ENCODE results near the gene PLXNB1. TPM values are rescaled to one million over a fixed set of nuclear protein-coding genes. Genes with fewer than 3 reads are reported as not detected.
"Not testable (repeated sequence)": the region's sequence is repeated elsewhere in the genome, so short reads cannot be mapped to it uniquely, and the experiment has no call there.

Gene PLXNB1
- under 1 TPM in 2 of 6 donors, not detected in 4; 0.03 to 0.37 TPM for polyA plus RNA-seq (ENCODE audit: low read depth in 6 of 6)

- peaks cover 7 to 24% (median 21%) of the 10 kb centered on the region in 3 donors for H3K27me3 Mint-ChIP-seq
- peak within 1 kb of the TSS; percentile 79 to 92 (median 86) for H3K4me3 Mint-ChIP-seq
- no peaks in the 10 kb centered on the region for H3K36me3 Mint-ChIP-seq
- H3K27ac Mint-ChIP-seq: peak within 1 kb of the TSS in 4 of 6 donors; percentile 27 to 82 (median 67)
- DNase-seq (no peak), ATAC-seq (ENCODE audit: low read depth in 2 of 2) (peak in 1 of 2 donors; percentile 17)
- H3K4me1 Mint-ChIP-seq: peaks cover 10 to 22% (median 12%) of the 10 kb centered on the region in 3 donors
- no peaks in the 10 kb centered on the region for H3K9me3 Mint-ChIP-seq
Observed at GRCh38 chr3:48429960-48430707, at the start of gene PLXNB1. PLXNB1 (minus strand) TSS chr3:48430086; CDS start chr3:48424611, 5,475 bp downstream.

- peaks cover 32 to 65% (median 65%) of the 10 kb centered on the region in 3 donors for H3K4me1 Mint-ChIP-seq
- no peaks in the 10 kb centered on the region for H3K36me3 Mint-ChIP-seq
- peak; percentile 93 to 94 for ATAC-seq (ENCODE audit: low read depth in 2 of 2)
- H3K9me3 Mint-ChIP-seq: no peaks in the 10 kb centered on the region
- H3K4me3 Mint-ChIP-seq: peak overlapping the region; percentile 74 to 94 (median 88)
- peak; percentile 74 for DNase-seq
- H3K27me3 Mint-ChIP-seq: no peaks in the 10 kb centered on the region
- peak overlapping the region; percentile 93 to 99 (median 97) for H3K27ac Mint-ChIP-seq
Observed at GRCh38 chr3:48478626-48479555, 49.0 kb upstream of the PLXNB1 start.

GRCh38 chr3:48477959-48478520, 48.2 kb upstream of the PLXNB1 start:
- DNase-seq (no peak), ATAC-seq (ENCODE audit: low read depth in 2 of 2) (no peak)
- H3K27me3 Mint-ChIP-seq: no peaks in the 10 kb centered on the region
- H3K4me3 Mint-ChIP-seq: peak overlapping the region; percentile 74 to 94 (median 88)
- peak overlapping the region; percentile 93 to 99 (median 97) for H3K27ac Mint-ChIP-seq
- no peaks in the 10 kb centered on the region for H3K9me3 Mint-ChIP-seq
- H3K36me3 Mint-ChIP-seq: no peaks in the 10 kb centered on the region
- peaks cover 38 to 73% (median 72%) of the 10 kb centered on the region in 3 donors for H3K4me1 Mint-ChIP-seq

- Mint-ChIP-seq H3K4me1 (peaks cover 42 to 72% (median 70%) of the 10 kb centered on the region in 3 donors), H3K36me3 (no peaks in the 10 kb centered on the region), H3K4me3 (peak overlapping the region; percentile 74 to 94 (median 86)), H3K9me3 (no peaks in the 10 kb centered on the region), H3K27me3 (no peaks in the 10 kb centered on the region), H3K27ac (peak overlapping the region; percentile 78 to 99 (median 92))
- DNase-seq (no peak), ATAC-seq (ENCODE audit: low read depth in 2 of 2) (no peak)
Observed at GRCh38 chr3:48476426-48477053, 46.7 kb upstream of the PLXNB1 start.

GRCh38 chr3:48475188-48475587, 45.3 kb upstream of the PLXNB1 start:
- peaks cover 41 to 74% (median 70%) of the 10 kb centered on the region in 3 donors for H3K4me1 Mint-ChIP-seq

GRCh38 chr3:48474619-48475018, 44.7 kb upstream of the PLXNB1 start:
- no peaks in the 10 kb centered on the region for H3K9me3 Mint-ChIP-seq
- DNase-seq: no peak
- peaks cover 45 to 74% (median 70%) of the 10 kb centered on the region in 3 donors for H3K4me1 Mint-ChIP-seq
- no peaks in the 10 kb centered on the region for H3K27me3 Mint-ChIP-seq
- peak overlapping the region in 5 of 8 donors; percentile 2 to 59 (median 6) for H3K4me3 Mint-ChIP-seq
- no peaks in the 10 kb centered on the region for H3K36me3 Mint-ChIP-seq
- H3K27ac Mint-ChIP-seq: peak overlapping the region; percentile 77 to 99 (median 94)
- ATAC-seq (ENCODE audit: low read depth in 2 of 2): no peak

More at GRCh38 chr3:48475188-48475587, 45.3 kb upstream of the PLXNB1 start:
- peak overlapping the region; percentile 63 to 99 (median 94) for H3K27ac Mint-ChIP-seq
- H3K27me3 Mint-ChIP-seq: no peaks in the 10 kb centered on the region
- DNase-seq (no peak), ATAC-seq (ENCODE audit: low read depth in 2 of 2) (no peak)
- no peaks in the 10 kb centered on the region for H3K36me3 Mint-ChIP-seq
- peak overlapping the region in 5 of 8 donors; percentile 2 to 81 (median 67) for H3K4me3 Mint-ChIP-seq
- H3K9me3 Mint-ChIP-seq: no peaks in the 10 kb centered on the region

GRCh38 chr3:48474031-48474430, 44.1 kb upstream of the PLXNB1 start:
- peak overlapping the region in 5 of 6 donors; percentile 88 to 99 (median 97) for H3K27ac Mint-ChIP-seq
- H3K4me1 Mint-ChIP-seq: peaks cover 48 to 74% (median 70%) of the 10 kb centered on the region in 3 donors
- not testable (repeated sequence) for H3K9me3 Mint-ChIP-seq; H3K27me3 Mint-ChIP-seq; ATAC-seq (ENCODE audit: low read depth in 2 of 2); H3K36me3 Mint-ChIP-seq; DNase-seq; H3K4me3 Mint-ChIP-seq

- ATAC-seq (ENCODE audit: low read depth in 2 of 2) (no peak), DNase-seq (no peak)
- H3K27ac Mint-ChIP-seq: peak overlapping the region; percentile 97 to 99 (median 99)
- H3K36me3 Mint-ChIP-seq: no peaks in the 10 kb centered on the region
- no peaks in the 10 kb centered on the region for H3K27me3 Mint-ChIP-seq
- H3K9me3 Mint-ChIP-seq: no peaks in the 10 kb centered on the region
- peaks cover 48 to 74% (median 70%) of the 10 kb centered on the region in 3 donors for H3K4me1 Mint-ChIP-seq
- H3K4me3 Mint-ChIP-seq: peak overlapping the region in 6 of 8 donors; percentile 9 to 97 (median 80)
Observed at GRCh38 chr3:48473617-48473952, 43.7 kb upstream of the PLXNB1 start.

- Mint-ChIP-seq H3K4me1 (peaks cover 45 to 74% (median 70%) of the 10 kb centered on the region in 3 donors), H3K9me3 (no peaks in the 10 kb centered on the region), H3K4me3 (peak overlapping the region; percentile 82 to 97 (median 92)), H3K36me3 (no peaks in the 10 kb centered on the region), H3K27me3 (no peaks in the 10 kb centered on the region), H3K27ac (peak overlapping the region; percentile 97 to 99 (median 99))
- DNase-seq (peak; percentile 96), ATAC-seq (ENCODE audit: low read depth in 2 of 2) (peak; percentile 88 to 91)
Observed at GRCh38 chr3:48472923-48473616, 43.2 kb upstream of the PLXNB1 start.

- DNase-seq (no peak), ATAC-seq (ENCODE audit: low read depth in 2 of 2) (peak in 1 of 2 donors; percentile 11)
- peaks cover 45 to 74% (median 70%) of the 10 kb centered on the region in 3 donors for H3K4me1 Mint-ChIP-seq
- H3K36me3 Mint-ChIP-seq: no peaks in the 10 kb centered on the region
- no peaks in the 10 kb centered on the region for H3K9me3 Mint-ChIP-seq
- H3K27ac Mint-ChIP-seq: peak overlapping the region; percentile 97 to 99 (median 99)
- peak overlapping the region; percentile 82 to 97 (median 92) for H3K4me3 Mint-ChIP-seq
- no peaks in the 10 kb centered on the region for H3K27me3 Mint-ChIP-seq
Observed at GRCh38 chr3:48472673-48472922, 42.7 kb upstream of the PLXNB1 start.

GRCh38 chr3:48470286-48470685, 40.4 kb upstream of the PLXNB1 start:
- peak overlapping the region; percentile 76 to 99 (median 85) for H3K27ac Mint-ChIP-seq
- DNase-seq (no peak), ATAC-seq (ENCODE audit: low read depth in 2 of 2) (no peak)
- H3K4me3 Mint-ChIP-seq: peak overlapping the region; percentile 62 to 92 (median 70)
- no peaks in the 10 kb centered on the region for H3K27me3 Mint-ChIP-seq
- H3K4me1 Mint-ChIP-seq: peaks cover 50 to 70% (median 64%) of the 10 kb centered on the region in 3 donors
- no peaks in the 10 kb centered on the region for H3K36me3 Mint-ChIP-seq
- H3K9me3 Mint-ChIP-seq: no peaks in the 10 kb centered on the region
